HFF-Myc (cell line): ENCODE measurements around the gene THSD7B.
A peak's percentile ranks its signal among the peaks of the same experiment; 100 is the strongest.

Experiments used
- DNase-seq: peaks from one replicate; pipeline ENCODE4 v3.0.0-alpha.2; 2011; ENCODE audit warnings: low read depth; ENCODE audit errors: extremely low read depth
- H3K4me3 ChIP-seq: replicated peaks from 2 replicates; pipeline ENCODE4 v1.5.1; 2011; ENCODE audit warnings: low read depth, mild to moderate bottlenecking, control low read depth, low read length
- TF ChIP-seq, protein P1 (sequence below): IDR thresholded peaks from 2 replicates; pipeline ENCODE4 v1.5.1; 2012; ENCODE audit warnings: mild to moderate bottlenecking, low read depth, low read length, control low read depth; ENCODE audit errors: missing control alignments

Gene THSD7B

DNA sequence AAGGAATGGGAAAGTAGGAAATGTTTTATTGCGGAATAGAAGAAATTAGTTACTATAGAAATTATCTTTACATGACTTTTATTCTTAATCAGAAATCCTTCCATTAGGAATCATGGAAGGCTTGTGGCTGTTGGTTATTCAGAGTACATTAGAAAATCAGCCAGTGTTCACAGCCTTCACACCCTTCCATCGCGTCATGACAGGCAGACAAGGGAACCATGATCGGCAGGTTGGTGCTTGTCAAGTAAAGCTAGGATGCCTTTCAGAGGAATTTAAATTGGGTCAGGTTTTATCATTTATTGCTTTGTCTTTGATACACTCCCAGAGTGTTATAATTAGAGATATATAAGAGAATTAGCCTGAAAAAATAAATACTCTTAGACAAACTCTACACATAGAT, 400.6 kb downstream of the THSD7B start:
- no peak for DNase-seq
- no peak overlapping the region for H3K4me3 ChIP-seq
- TF ChIP-seq, protein P1, sequence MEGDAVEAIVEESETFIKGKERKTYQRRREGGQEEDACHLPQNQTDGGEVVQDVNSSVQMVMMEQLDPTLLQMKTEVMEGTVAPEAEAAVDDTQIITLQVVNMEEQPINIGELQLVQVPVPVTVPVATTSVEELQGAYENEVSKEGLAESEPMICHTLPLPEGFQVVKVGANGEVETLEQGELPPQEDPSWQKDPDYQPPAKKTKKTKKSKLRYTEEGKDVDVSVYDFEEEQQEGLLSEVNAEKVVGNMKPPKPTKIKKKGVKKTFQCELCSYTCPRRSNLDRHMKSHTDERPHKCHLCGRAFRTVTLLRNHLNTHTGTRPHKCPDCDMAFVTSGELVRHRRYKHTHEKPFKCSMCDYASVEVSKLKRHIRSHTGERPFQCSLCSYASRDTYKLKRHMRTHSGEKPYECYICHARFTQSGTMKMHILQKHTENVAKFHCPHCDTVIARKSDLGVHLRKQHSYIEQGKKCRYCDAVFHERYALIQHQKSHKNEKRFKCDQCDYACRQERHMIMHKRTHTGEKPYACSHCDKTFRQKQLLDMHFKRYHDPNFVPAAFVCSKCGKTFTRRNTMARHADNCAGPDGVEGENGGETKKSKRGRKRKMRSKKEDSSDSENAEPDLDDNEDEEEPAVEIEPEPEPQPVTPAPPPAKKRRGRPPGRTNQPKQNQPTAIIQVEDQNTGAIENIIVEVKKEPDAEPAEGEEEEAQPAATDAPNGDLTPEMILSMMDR: no peak

DNA sequence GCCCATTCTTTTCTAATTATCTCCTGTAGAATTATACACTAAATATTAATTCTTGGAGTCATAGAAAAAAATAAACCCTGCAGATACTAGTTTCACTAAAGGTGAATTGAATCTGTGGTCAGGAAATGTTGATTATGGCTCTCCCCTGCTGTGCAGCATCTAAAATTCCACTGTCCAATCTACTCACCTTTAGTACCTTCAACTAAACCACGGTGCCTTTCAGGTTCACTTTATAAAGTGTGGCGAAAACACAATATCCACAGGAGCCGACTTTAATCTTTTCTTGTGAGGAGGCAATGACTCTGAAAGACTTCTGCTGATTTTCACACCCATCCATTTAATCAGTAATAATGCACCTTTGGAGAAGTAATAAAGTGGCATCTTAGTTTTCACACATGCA, 402.3 kb downstream of the THSD7B start:
- no peak for DNase-seq
- no peak overlapping the region for H3K4me3 ChIP-seq
- TF ChIP-seq, protein P1: no peak

DNA sequence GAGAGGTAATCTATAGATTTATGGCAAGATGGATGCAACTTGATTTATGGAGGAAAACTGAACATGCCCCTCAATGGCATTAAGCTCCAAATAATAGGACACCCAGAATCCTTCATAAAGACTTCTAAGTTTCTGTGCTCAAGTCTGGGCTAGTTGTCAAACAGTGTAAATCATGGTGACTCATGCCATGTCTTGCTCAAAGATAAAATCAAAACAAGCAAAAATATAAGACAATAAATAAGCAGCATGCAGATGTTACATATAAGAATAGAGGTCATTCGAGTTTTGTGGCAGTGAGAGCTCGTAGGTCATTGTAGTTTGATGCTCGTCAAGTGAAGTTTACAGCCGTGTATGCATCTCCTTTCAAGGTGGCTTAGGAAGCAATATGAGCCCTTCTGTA, 403.2 kb downstream of the THSD7B start:
- TF ChIP-seq, protein P1: no peak
- DNase-seq: no peak
- H3K4me3 ChIP-seq: no peak overlapping the region

DNA sequence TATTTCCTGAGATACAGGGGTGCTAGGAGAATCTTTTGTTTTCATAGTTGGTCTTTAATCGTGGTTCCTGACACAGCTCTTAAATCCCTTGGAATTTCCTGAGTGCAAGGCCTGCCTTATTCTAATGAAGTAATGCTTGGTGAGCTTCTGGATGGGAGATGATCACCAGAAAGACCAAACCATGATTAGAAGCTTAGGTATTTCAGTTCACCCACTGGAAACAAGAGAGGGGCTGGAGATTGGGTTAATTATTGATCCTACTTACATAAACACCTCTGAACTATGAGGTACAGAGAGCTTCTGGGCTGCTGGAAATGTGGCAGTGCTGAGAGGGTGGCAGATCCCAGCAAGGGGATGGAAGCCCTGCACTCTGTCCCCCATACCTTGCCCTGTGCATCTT, 406.8 kb downstream of the THSD7B start:
- TF ChIP-seq, protein P1: no peak
- no peak for DNase-seq
- no peak overlapping the region for H3K4me3 ChIP-seq

DNA sequence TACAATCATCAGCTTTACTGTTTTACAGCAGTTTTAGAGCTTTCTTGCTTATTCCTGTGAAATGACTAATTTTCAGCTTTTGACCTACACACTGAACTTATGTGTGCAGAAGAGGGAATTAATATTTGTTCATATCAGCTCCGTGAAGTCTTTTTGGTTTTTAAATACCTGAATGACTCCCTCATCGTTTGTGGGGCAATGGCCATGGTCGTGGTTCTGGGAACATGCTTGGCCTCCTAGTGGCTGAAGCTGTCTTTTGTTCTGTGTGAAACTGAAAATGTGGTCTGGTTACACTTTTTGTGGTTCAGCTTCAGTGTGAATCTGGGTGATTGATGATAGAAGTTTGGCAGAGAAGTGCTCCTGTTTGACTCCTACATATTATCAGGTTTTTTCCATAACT, 408.1 kb downstream of the THSD7B start:
- no peak for DNase-seq
- TF ChIP-seq, protein P1: peak; percentile 45
- H3K4me3 ChIP-seq: no peak overlapping the region

DNA sequence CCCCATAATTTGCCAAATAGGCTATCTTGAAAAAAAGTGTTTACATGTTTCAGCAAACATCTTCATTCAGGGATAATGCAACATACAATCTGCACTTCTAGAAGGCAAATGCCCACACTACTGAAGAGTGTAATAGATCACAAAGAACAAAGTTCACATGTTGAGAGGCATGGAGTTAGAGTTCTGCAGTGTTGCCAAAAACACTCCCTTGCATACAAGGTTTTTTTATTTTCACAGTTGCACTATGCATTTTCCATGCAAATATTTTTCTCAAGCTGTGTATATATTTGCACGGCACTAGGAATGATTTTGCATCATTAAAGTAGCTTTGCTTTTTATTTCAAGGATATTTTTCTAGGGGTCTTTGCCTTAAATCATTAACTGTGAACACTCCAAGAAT, 409.9 kb downstream of the THSD7B start:
- no peak overlapping the region for H3K4me3 ChIP-seq
- TF ChIP-seq, protein P1: no peak
- no peak for DNase-seq

DNA sequence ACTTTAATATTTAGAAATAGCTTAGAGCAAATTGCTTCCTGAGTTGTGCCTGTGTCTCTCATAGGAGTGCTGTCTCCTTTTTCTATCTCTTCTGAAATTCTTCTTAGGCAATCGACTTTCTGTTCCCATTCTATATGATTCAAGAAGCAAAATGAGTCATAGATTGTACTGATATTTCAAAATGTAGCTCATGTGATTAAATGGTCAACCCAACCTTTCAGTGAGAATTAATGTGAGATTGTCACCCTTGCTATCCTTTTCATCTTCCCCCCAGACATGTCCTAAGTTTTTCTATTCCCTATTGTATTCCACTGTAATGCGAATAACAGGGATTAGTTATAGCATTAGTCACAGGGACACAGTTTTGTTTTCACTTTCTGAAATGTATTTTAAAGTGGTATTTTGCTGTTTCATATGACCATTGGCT, 413.6 kb downstream of the THSD7B start:
- TF ChIP-seq, protein P1: no peak
- no peak for DNase-seq
- H3K4me3 ChIP-seq: no peak overlapping the region
